HL-60/S4 treated with retinoic acid at 250 ng/mL for 4 days and 3 days (cell line): ENCODE results near the gene MED16.
"Not testable (repeated sequence)": the region's sequence is repeated elsewhere in the genome, so short reads cannot be mapped to it uniquely, and the experiment has no call there.

Experiments used
- in situ Hi-C: fragments of 300-500 bp; cut with MboI; formaldehyde crosslinking; loops from 2 replicates; pipeline ENCODE4 v1.7.0; 2022; ENCODE audit warnings: low sequenced_read_pairs

MED16 gene

GRCh38 chr19:889662-890295 lies 3.2 kb downstream of the MED16 start:
- in situ Hi-C loops: no loop called here

GRCh38 chr19:888581-889385 lies 4.2 kb downstream of the MED16 start:
- in situ Hi-C loops: no loop called here

- in situ Hi-C loops: no loop called here
These were observed 5.4 kb downstream of the MED16 start for GRCh38 chr19:887599-887998.

GRCh38 chr19:887072-887471 lies 5.9 kb downstream of the MED16 start:
- in situ Hi-C loops: no loop called here

GRCh38 chr19:885536-886224 lies 7.3 kb downstream of the MED16 start:
- in situ Hi-C loops: no loop called here

- in situ Hi-C loops: no loop called here
These were observed 8.4 kb downstream of the MED16 start for GRCh38 chr19:884420-885211.

GRCh38 chr19:883661-884211 lies 9.3 kb downstream of the MED16 start:
- in situ Hi-C loops: no loop called here

- in situ Hi-C loops: no loop called here
These were observed 10.0 kb downstream of the MED16 start for GRCh38 chr19:882871-883497.

GRCh38 chr19:881385-882071 lies 11.5 kb downstream of the MED16 start:
- in situ Hi-C loops: no loop called here

- in situ Hi-C loops: no loop called here
These were observed 13.1 kb downstream of the MED16 start for GRCh38 chr19:879711-880438.

GRCh38 chr19:878751-879561 lies 14.0 kb downstream of the MED16 start:
- in situ Hi-C loops: not testable (repeated sequence)

GRCh38 chr19:877992-878660 lies 14.9 kb downstream of the MED16 start:
- in situ Hi-C loops: not testable (repeated sequence)

GRCh38 chr19:876780-877314 lies 16.1 kb downstream of the MED16 start:
- in situ Hi-C loops: no loop called here

- in situ Hi-C loops: no loop called here
These were observed 16.9 kb downstream of the MED16 start for GRCh38 chr19:876089-876488.

- in situ Hi-C loops: no loop called here
These were observed 17.6 kb downstream of the MED16 start for GRCh38 chr19:875265-875879.

- in situ Hi-C loops: no loop called here
These were observed 19.4 kb downstream of the MED16 start for GRCh38 chr19:873561-874041.

GRCh38 chr19:873084-873483 lies 19.9 kb downstream of the MED16 start:
- in situ Hi-C loops: no loop called here
